Measurements from ENCODE around the gene TCEAL7.
"Not testable (repeated sequence)": the region's sequence is repeated elsewhere in the genome, so short reads cannot be mapped to it uniquely, and the experiment has no call there.

TCEAL7 gene

GRCh38 chrX:103329991-103330390 lies at the start of gene TCEAL7:
Gene TCEAL7 (plus strand): TSS chrX:103330239. CDS start chrX:103331404, 1,165 bp downstream.
- no peak for DNase-seq

- no peak for DNase-seq
Measured at GRCh38 chrX:103293118-103293517, 36.9 kb upstream of the TCEAL7 start.

- DNase-seq: no peak
Measured at GRCh38 chrX:103304705-103305104, 25.3 kb upstream of the TCEAL7 start.

- not testable (repeated sequence) for DNase-seq
Measured at GRCh38 chrX:103305666-103306065, 24.4 kb upstream of the TCEAL7 start.

- no peak for DNase-seq
Measured at GRCh38 chrX:103309860-103310554, 20.0 kb upstream of the TCEAL7 start.

GRCh38 chrX:103310555-103311398 lies 19.3 kb upstream of the TCEAL7 start, which contains the start of gene BEX2:
Gene BEX2 (minus strand): TSS chrX:103310990. CDS start chrX:103309976, 1,014 bp downstream.
- DNase-seq: no peak

GRCh38 chrX:103311399-103311780 lies 18.6 kb upstream of the TCEAL7 start:
- no peak for DNase-seq

GRCh38 chrX:103330681-103331288 lies 746 bp downstream of the TCEAL7 start:
- DNase-seq: no peak

- DNase-seq: no peak
Measured at GRCh38 chrX:103338663-103339062, 8.6 kb downstream of the TCEAL7 start.

- peak; percentile 1 to 20 for DNase-seq
Measured at GRCh38 chrX:103343105-103343504, 13.1 kb downstream of the TCEAL7 start.

- DNase-seq: no peak
Measured at GRCh38 chrX:103344606-103345005, 14.6 kb downstream of the TCEAL7 start.

GRCh38 chrX:103347682-103348397 lies 17.8 kb downstream of the TCEAL7 start:
- DNase-seq: no peak

GRCh38 chrX:103356130-103356798 lies 26.2 kb downstream of the TCEAL7 start, which contains the start of gene TCEAL9:
Gene TCEAL9 (plus strand): TSS chrX:103356506. CDS start chrX:103357685, 1,179 bp downstream.
- no peak for DNase-seq

GRCh38 chrX:103356858-103357257 lies 26.8 kb downstream of the TCEAL7 start:
- no peak for DNase-seq

- no peak for DNase-seq
Measured at GRCh38 chrX:103357871-103358270, 27.8 kb downstream of the TCEAL7 start.

- not testable (repeated sequence) for DNase-seq
Measured at GRCh38 chrX:103359605-103360004, 29.6 kb downstream of the TCEAL7 start.

GRCh38 chrX:103360092-103360491 lies 30.1 kb downstream of the TCEAL7 start:
- DNase-seq: no peak

GRCh38 chrX:103360916-103361315 lies 30.9 kb downstream of the TCEAL7 start:
- no peak for DNase-seq

GRCh38 chrX:103361798-103362197 lies 31.8 kb downstream of the TCEAL7 start:
- DNase-seq: no peak

GRCh38 chrX:103362474-103362873 lies 32.4 kb downstream of the TCEAL7 start:
- DNase-seq: no peak

- no peak for DNase-seq
Measured at GRCh38 chrX:103363046-103363445, 33.0 kb downstream of the TCEAL7 start.

GRCh38 chrX:103367502-103367901 lies 37.5 kb downstream of the TCEAL7 start:
- DNase-seq: no peak

All from Kasumi-1 (cell line).